HCT116 (cell line): Measurements from ENCODE around the gene DOK5. TPM values are rescaled to one million over a fixed set of nuclear protein-coding genes. Genes with fewer than 3 reads are reported as not detected.

ENCODE experiments used
- ATAC-seq: fragments of 200-7000 bp; cut with Tn5 transposase; 2 replicates; pipeline ENCODE4 v1.9.1; 2020; ENCODE audit warnings: mild to moderate bottlenecking, moderate library complexity
- BruUV-seq: library from RNA; stranded (reverse); fragments of 400-500 nt; replicated peaks from 2 replicates; lab custom pipeline; 2021; lab: Mats Ljungman, UMichigan
- CTCF ChIA-PET: fragments of 300-600 bp; sonication (Branson Sonifier 250); formaldehyde crosslinking; loops from one replicate; lab custom pipeline; 2021; ENCODE audit warnings: antibody characterized with exemption; lab: Charles Lee
- POLR2A ChIA-PET: fragments of 300-600, 350-600 bp; sonication (Branson Sonifier 250); formaldehyde crosslinking; loops from one replicate; lab custom pipeline; 2021; ENCODE audit warnings: antibody characterized with exemption; lab: Charles Lee
- RAD21 ChIA-PET, 2 experiments: fragments of 300-600 bp; sonication (Branson Sonifier 250); formaldehyde crosslinking; loops; one replicate each; lab custom pipeline; 2023; ENCODE audit warnings: low total read pairs in 2 of 2; ENCODE audit not compliant: uncharacterized antibody in 2 of 2, unreplicated experiment in 2 of 2, low non-redundant PET in 1 of 2; lab: Charles Lee
- DNase-seq: peaks from one replicate; pipeline ENCODE4 v3.0.0-alpha.2; 2010; ENCODE audit warnings: low read depth, low spot score
- H2AFZ ChIP-seq: fragments of 200-600 bp; shearing (Covaris generic), sonication (generic); 2 replicates; pipeline ENCODE4 v1.6.1; 2017; ENCODE audit warnings: low read depth, mixed run types, mixed read lengths, antibody characterized with exemption, low read length; ENCODE audit not compliant: poor library complexity, severe bottlenecking
- H3K27ac ChIP-seq: 2 replicates; pipeline ENCODE4 v1.5.1; 2012; ENCODE audit warnings: low read depth, low read length
- H3K27me3 ChIP-seq: fragments of 200-600 bp; sonication (generic); 2 replicates; pipeline ENCODE4 v1.6.1; 2016; ENCODE audit warnings: mixed run types, low read length, mixed read lengths; ENCODE audit not compliant: insufficient read depth
- H3K36me3 ChIP-seq, 2 experiments: fragments of 200-500 bp in 1 of 2; fragments of 200-600 bp in 1 of 2; sonication (Bioruptor generic) in 1 of 2; sonication (generic) in 1 of 2; 2 replicates each; pipeline versions ENCODE4 v1.5.1 to v1.6.1; 2014 to 2016; ENCODE audit warnings: low read length in 2 of 2, inconsistent platforms in 1 of 2, mixed read lengths in 1 of 2, mixed run types in 1 of 2; ENCODE audit not compliant: insufficient read depth in 2 of 2, control insufficient read depth in 1 of 2
- H3K4me1 ChIP-seq, 2 experiments: fragments of 200-600 bp in 1 of 2; sonication (generic) in 1 of 2; 2 replicates each; pipeline versions ENCODE4 v1.5.1 to v1.6.1; 2012 to 2017; ENCODE audit warnings: low read length in 2 of 2, inconsistent platforms in 1 of 2, mild to moderate bottlenecking in 1 of 2, mixed read lengths in 1 of 2, mixed run types in 1 of 2, moderate library complexity in 1 of 2; ENCODE audit not compliant: insufficient read depth in 2 of 2, control insufficient read depth in 1 of 2
- H3K4me2 ChIP-seq: fragments of 200-600 bp; sonication (generic); 2 replicates; pipeline ENCODE4 v1.6.1; 2017; ENCODE audit warnings: mixed run types, low read length, mixed read lengths
- H3K4me3 ChIP-seq, 2 experiments: fragments of 200-600 bp in 1 of 2; sonication (generic) in 1 of 2; replicated peaks in 1 of 2; 2 replicates each; pipeline ENCODE4 v1.5.1; 2011 to 2016; ENCODE audit warnings: low read length in 2 of 2, control low read depth in 1 of 2, low read depth in 1 of 2, mild to moderate bottlenecking in 1 of 2, mixed read lengths in 1 of 2, mixed run types in 1 of 2
- H3K79me2 ChIP-seq: fragments of 200-600 bp; sonication (generic); 2 replicates; pipeline ENCODE4 v1.6.1; 2017; ENCODE audit warnings: mild to moderate bottlenecking, mixed run types, low read length, moderate library complexity, mixed read lengths; ENCODE audit not compliant: insufficient read depth
- H3K9ac ChIP-seq: fragments of 200-600 bp; sonication (generic); 2 replicates; pipeline ENCODE4 v1.6.1; 2016; ENCODE audit warnings: low read length, mixed read lengths
- H3K9me2 ChIP-seq: fragments of 200-600 bp; sonication (generic), shearing (Covaris generic); 2 replicates; pipeline ENCODE4 v1.6.1; 2017; ENCODE audit warnings: mixed run types, mild to moderate bottlenecking, moderate library complexity; ENCODE audit not compliant: insufficient read depth
- H3K9me3 ChIP-seq, 2 experiments: fragments of 200-500 bp in 1 of 2; fragments of 200-600 bp in 1 of 2; sonication (Bioruptor generic) in 1 of 2; sonication (generic) in 1 of 2; 2 replicates each; pipeline ENCODE4 v1.6.1; 2014 to 2017; ENCODE audit warnings: low read length in 2 of 2, mixed read lengths in 2 of 2, inconsistent platforms in 1 of 2, low read depth in 1 of 2, mild to moderate bottlenecking in 1 of 2, mixed run types in 1 of 2, moderate library complexity in 1 of 2; ENCODE audit not compliant: control insufficient read depth in 1 of 2, insufficient read depth in 1 of 2
- H4K20me1 ChIP-seq: fragments of 200-600 bp; sonication (generic), shearing (Covaris generic); 2 replicates; pipeline ENCODE4 v1.6.1; 2017; ENCODE audit warnings: mixed run types, mild to moderate bottlenecking, moderate library complexity; ENCODE audit not compliant: insufficient read depth
- CBX3 ChIP-seq: IDR thresholded peaks from 2 replicates; pipeline ENCODE4 v1.6.1; 2012; ENCODE audit warnings: low read depth
- CEBPB ChIP-seq: IDR thresholded peaks from 2 replicates; pipeline ENCODE4 v1.6.1; 2012; ENCODE audit warnings: low read depth
- EGR1 ChIP-seq: IDR thresholded peaks from 2 replicates; pipeline ENCODE4 v1.6.1; 2012; ENCODE audit warnings: low read depth
- ELF1 ChIP-seq: IDR thresholded peaks from 2 replicates; pipeline ENCODE4 v1.6.1; 2012; ENCODE audit warnings: low read depth, borderline replicate concordance
- EZH2 ChIP-seq: fragments of 200-600 bp; sonication (generic); IDR thresholded peaks from 2 replicates; pipeline ENCODE4 v1.6.1; 2017; ENCODE audit warnings: antibody characterized with exemption, mixed run types
- EZH2phosphoT487 ChIP-seq: fragments of 200-600 bp; IDR thresholded peaks from 2 replicates; pipeline ENCODE4 v1.6.1; 2018; ENCODE audit warnings: antibody characterized with exemption, borderline replicate concordance
- JUND ChIP-seq: IDR thresholded peaks from 2 replicates; pipeline ENCODE4 v1.6.1; 2012
- MAX ChIP-seq: IDR thresholded peaks from 2 replicates; pipeline ENCODE4 v1.6.1; 2012
- POLR2A ChIP-seq: IDR thresholded peaks from 2 replicates; pipeline ENCODE4 v1.7.0; 2011; ENCODE audit warnings: borderline replicate concordance; ENCODE audit not compliant: insufficient read depth, insufficient read length; ENCODE audit errors: extremely low read depth
- POLR2AphosphoS5 ChIP-seq: IDR thresholded peaks from 2 replicates; pipeline ENCODE4 v1.6.1; 2011; ENCODE audit warnings: mild to moderate bottlenecking, low read depth, low read length, moderate library complexity
- RAD21 ChIP-seq: IDR thresholded peaks from 2 replicates; pipeline ENCODE4 v1.6.1; 2012; ENCODE audit warnings: low read depth, mild to moderate bottlenecking
- REST ChIP-seq: IDR thresholded peaks from 2 replicates; pipeline ENCODE4 v1.6.1; 2012; ENCODE audit warnings: low read depth
- TCF7L2 ChIP-seq: IDR thresholded peaks from 2 replicates; pipeline ENCODE4 v1.7.0; 2011; ENCODE audit warnings: borderline replicate concordance, inconsistent platforms; ENCODE audit not compliant: insufficient read depth, insufficient read length; ENCODE audit errors: extremely low read depth
- ZFX ChIP-seq: fragments of 450-650 bp; IDR thresholded peaks from 2 replicates; pipeline ENCODE4 v1.6.1; 2017
- ZNF274 ChIP-seq: fragments of 200-500 bp; sonication (Bioruptor generic); IDR thresholded peaks from 2 replicates; pipeline ENCODE4 v1.6.1; 2014; ENCODE audit warnings: mild to moderate bottlenecking, low read depth, low read length, inconsistent platforms
- intact Hi-C: fragments of 100-400 bp; cut with micrococcal nuclease; formaldehyde crosslinking; loops from 2 replicates; pipeline ENCODE4 v1.10.0; 2022
- total RNA-seq: library from RNA; stranded (reverse); gene quantifications from one replicate; pipeline ENCODE4 v1.2.1, GENCODE V29; 2021; ENCODE audit not compliant: unreplicated experiment

Gene DOK5
- total RNA-seq, 1 experiment from 2014 or later = not detected

- no TSS peak for BruUV-seq
- Histone ChIP-seq H3K79me2 (no peaks in the 10 kb centered on the region), H3K27ac (no peak overlapping the region), H2AFZ (no peak overlapping the region), H3K9me2 (no peaks in the 10 kb centered on the region), H3K4me3 (no peak overlapping the region), H3K4me1 (no peaks in the 10 kb centered on the region), H3K9me3 (no peaks in the 10 kb centered on the region), H3K9ac (no peak overlapping the region), H3K36me3 (no peaks in the 10 kb centered on the region), H3K27me3 (no peaks in the 10 kb centered on the region), H4K20me1 (no peaks in the 10 kb centered on the region), H3K4me2 (no peak overlapping the region)
- ATAC-seq = no peak
- ChIA-PET POLR2A (no interaction called here), CTCF (no interaction called here), RAD21 (no interaction called here)
- intact Hi-C loops = no loop called here
- TF ChIP-seq CBX3 (no peak), EGR1 (no peak), ZFX (no peak), EZH2phosphoT487 (no peak), REST (no peak), JUND (no peak), POLR2A (no peak)
- DNase-seq = no peak
These were observed 17.2 kb upstream of the DOK5 start for GRCh38 chr20:54458219-54458618.

GRCh38 chr20:54459279-54459678 lies 16.1 kb upstream of the DOK5 start:
- Histone ChIP-seq H3K9me2 (no peaks in the 10 kb centered on the region), H3K27ac (no peak overlapping the region), H3K36me3 (no peaks in the 10 kb centered on the region), H3K4me1 (no peaks in the 10 kb centered on the region), H3K79me2 (no peaks in the 10 kb centered on the region), H3K27me3 (no peaks in the 10 kb centered on the region), H4K20me1 (no peaks in the 10 kb centered on the region), H3K9me3 (no peaks in the 10 kb centered on the region), H3K4me3 (no peak overlapping the region), H3K9ac (no peak overlapping the region), H3K4me2 (no peak overlapping the region), H2AFZ (no peak overlapping the region)
- no TSS peak for BruUV-seq
- ChIA-PET CTCF (no interaction called here), RAD21 (no interaction called here), POLR2A (no interaction called here)
- intact Hi-C loops = no loop called here
- DNase-seq (no peak), ATAC-seq (no peak)
- no peak for TF ChIP-seq CEBPB
- TF ChIP-seq RAD21 = no peak
- TF ChIP-seq ELF1 = no peak
- no peak for TF ChIP-seq JUND
- no peak for TF ChIP-seq REST
- no peak for TF ChIP-seq POLR2AphosphoS5
- no peak for TF ChIP-seq ZNF274
- TF ChIP-seq MAX = no peak
- no peak for TF ChIP-seq EZH2
- TF ChIP-seq POLR2A = no peak
- TF ChIP-seq TCF7L2 = no peak
